ENCODE results near the gene CACNA2D4. TPM values are rescaled to one million over a fixed set of nuclear protein-coding genes. Genes with fewer than 3 reads are reported as not detected.

The CACNA2D4 gene
- total RNA-seq, 1 experiment from 2014 or later = 1.7 TPM

DNA sequence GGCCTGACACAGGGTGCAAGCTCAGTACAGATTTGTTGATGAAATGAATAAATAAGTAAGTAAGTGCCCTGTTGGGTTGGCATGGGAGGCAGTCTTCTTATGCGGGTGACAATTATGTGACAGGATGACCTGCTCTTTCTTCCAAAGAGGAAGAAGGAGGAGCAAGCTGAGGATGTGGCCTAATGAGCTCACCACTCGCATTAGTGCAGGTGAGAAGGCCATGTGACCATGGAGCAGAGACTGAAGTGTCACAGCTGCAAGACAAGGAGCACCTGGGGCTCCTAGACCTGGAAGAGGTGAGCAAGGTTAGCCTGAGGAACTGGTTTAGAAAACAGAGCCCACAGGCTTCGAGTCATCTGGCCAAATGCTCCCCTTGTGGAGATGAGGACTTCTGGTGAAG is 63.2 kb downstream of the CACNA2D4 start (continued):
- TF ChIP-seq CTCF (IDR thresholded peaks at IDR 0.05 in 2 of 3, conservative IDR thresholded peaks at IDR 0.05 in 1 of 3; ENCODE audit: borderline replicate concordance in 1 of 3, insufficient read depth in 1 of 3, low read depth in 2 of 3, low read length in 2 of 3) (no peak), ZNF274 (IDR thresholded peaks at IDR 0.05; ENCODE audit: low read depth, low read length) (no peak), EZH2phosphoT487 (IDR thresholded peaks at IDR 0.05; ENCODE audit: borderline replicate concordance) (no peak), MAX (IDR thresholded peaks at IDR 0.05) (no peak), SRF (IDR thresholded peaks at IDR 0.05; ENCODE audit: low read depth) (no peak)

DNA sequence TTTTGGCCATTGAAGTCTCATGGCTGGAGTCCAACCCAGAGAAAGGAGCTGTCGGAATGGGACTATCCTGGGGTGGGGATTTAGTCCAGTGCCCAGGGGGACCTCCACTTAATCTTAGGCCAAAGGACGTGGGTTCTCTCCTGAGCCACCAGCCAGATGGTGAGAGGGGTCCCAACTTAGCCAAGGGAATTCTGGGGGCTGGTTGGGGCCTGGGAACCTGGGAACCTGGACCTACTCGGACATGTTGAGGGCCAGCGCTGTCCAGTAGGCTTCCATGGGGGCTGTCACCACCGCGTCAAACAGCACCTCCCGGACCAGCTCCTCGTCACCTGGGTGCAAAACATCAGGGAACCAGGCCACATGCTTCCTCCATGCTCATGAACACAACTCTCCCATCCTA is 64.7 kb downstream of the CACNA2D4 start:
- no peak overlapping the region for H3K27ac ChIP-seq (ENCODE audit: low read depth, low read length)
- no peak overlapping the region for H3K9ac ChIP-seq (ENCODE audit: low read length)
- no peaks in the 10 kb centered on the region for H3K9me2 ChIP-seq (ENCODE audit: insufficient read depth)
- BruUV-seq (replicated peaks) = no TSS peak
- DNase-seq (ENCODE audit: low read depth, low spot score) (no peak), ATAC-seq (no peak)
- H3K9me3 ChIP-seq (ENCODE audit: control insufficient read depth in 1 of 2, insufficient read depth in 1 of 2, low read depth in 1 of 2, low read length in 2 of 2) = no peaks in the 10 kb centered on the region
- H3K4me1 ChIP-seq (ENCODE audit: control insufficient read depth in 1 of 2, insufficient read depth in 2 of 2, low read length in 2 of 2) = no peaks in the 10 kb centered on the region
- ChIA-PET CTCF (no interaction called here), POLR2A (no interaction called here), RAD21 (ENCODE audit: low non-redundant PET in 1 of 2, low total read pairs in 2 of 2, uncharacterized antibody in 2 of 2, unreplicated experiment in 2 of 2) (no interaction called here)
- intact Hi-C loops (cut with micrococcal nuclease) = no loop called here
- no peaks in the 10 kb centered on the region for H3K79me2 ChIP-seq (ENCODE audit: insufficient read depth, low read length)
- no peaks in the 10 kb centered on the region for H4K20me1 ChIP-seq (ENCODE audit: insufficient read depth)
- H3K27me3 ChIP-seq (ENCODE audit: insufficient read depth, low read length) = no peaks in the 10 kb centered on the region
- no peaks in the 10 kb centered on the region for H3K36me3 ChIP-seq (ENCODE audit: control insufficient read depth in 1 of 2, insufficient read depth in 2 of 2, low read length in 2 of 2)
- H3K4me2 ChIP-seq (ENCODE audit: low read length) = no peak overlapping the region
- TF ChIP-seq EZH2 (IDR thresholded peaks at IDR 0.05) (no peak), EZH2phosphoT487 (IDR thresholded peaks at IDR 0.05; ENCODE audit: borderline replicate concordance) (no peak), POLR2A (IDR thresholded peaks at IDR 0.05; ENCODE audit: borderline replicate concordance, extremely low read depth, insufficient read depth, insufficient read length) (no peak)
- H3K4me3 ChIP-seq (replicated peaks in 1 of 2; ENCODE audit: low read depth in 1 of 2, low read length in 2 of 2) = no peak overlapping the region
- H2AFZ ChIP-seq (ENCODE audit: low read depth, low read length, poor library complexity, severe bottlenecking) = no peak overlapping the region
